ENCODE data around the gene VWF.

The VWF gene

DNA sequence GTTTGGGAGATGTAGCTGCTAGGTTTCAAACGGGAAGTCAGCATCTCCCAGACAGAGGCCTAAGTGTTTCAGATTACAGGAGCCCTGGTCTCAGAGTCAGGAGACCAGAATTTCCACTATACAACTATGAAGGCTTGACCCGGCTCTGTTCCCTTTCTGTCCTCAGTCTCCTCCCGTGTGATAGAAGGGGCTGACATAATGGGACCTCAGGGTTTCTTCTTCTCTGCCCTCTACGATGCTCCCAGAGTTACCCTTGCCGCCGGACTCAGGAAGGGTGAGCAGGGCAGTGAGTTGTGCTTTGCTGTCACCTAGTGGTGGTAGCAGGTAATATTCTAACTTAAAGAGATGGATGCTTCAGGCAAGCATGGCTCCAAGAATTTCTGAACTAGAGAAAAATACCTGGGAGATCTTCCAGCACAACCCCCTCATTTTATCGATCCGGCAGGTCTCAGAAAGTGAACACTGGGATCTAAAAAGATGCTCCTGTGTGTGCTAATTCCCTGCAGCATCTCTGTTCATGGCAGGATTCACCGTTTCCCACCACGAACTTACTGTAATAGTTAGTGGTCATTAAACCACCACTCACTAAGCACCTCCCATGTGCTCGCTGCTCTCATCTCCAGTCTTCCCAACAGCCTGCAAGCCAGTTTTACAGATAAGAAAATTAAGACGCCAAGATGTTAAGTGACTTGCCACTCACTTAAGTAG lies 84.4 kb downstream of the VWF start:
- no peaks in the 10 kb centered on the region; the same call in 1 of the 2 replicates for H3K27me3 ChIP-seq (replicated peaks; ENCODE audit: insufficient read depth, low read length)
- H3K4me1 ChIP-seq (ENCODE audit: low read length), result peaks cover 6% of the 10 kb centered on the region
- H3K9me3 ChIP-seq (replicated peaks; ENCODE audit: insufficient read depth, low read length), result no peaks in the 10 kb centered on the region
- H3F3A ChIP-seq (ENCODE audit: insufficient read depth, low read length), result peaks cover 4% of the 10 kb centered on the region; the same call in 1 of the 2 replicates
- H3K4me3 ChIP-seq (ENCODE audit: low read length), result peak overlapping the region; percentile 26
- H3K79me2 ChIP-seq (ENCODE audit: low read length), result no peaks in the 10 kb centered on the region
- H4K20me1 ChIP-seq (ENCODE audit: insufficient read depth, low read length), result no peaks in the 10 kb centered on the region
- H3K36me3 ChIP-seq (replicated peaks; ENCODE audit: insufficient read depth, low read length), result no peaks in the 10 kb centered on the region
- H3K9me2 ChIP-seq (replicated peaks; ENCODE audit: insufficient read depth, low read length), result no peaks in the 10 kb centered on the region
- H3K27ac ChIP-seq (ENCODE audit: low read length), result no peak overlapping the region
- H2AFZ ChIP-seq (ENCODE audit: low read length), result peak overlapping the region; percentile 74
- peak overlapping the region; percentile 66 for H3K4me2 ChIP-seq (ENCODE audit: low read depth, low read length)
- H3K9ac ChIP-seq (ENCODE audit: low read length), result no peak overlapping the region
- peak; percentile 64 for DNase-seq
- TF ChIP-seq, protein P1, sequence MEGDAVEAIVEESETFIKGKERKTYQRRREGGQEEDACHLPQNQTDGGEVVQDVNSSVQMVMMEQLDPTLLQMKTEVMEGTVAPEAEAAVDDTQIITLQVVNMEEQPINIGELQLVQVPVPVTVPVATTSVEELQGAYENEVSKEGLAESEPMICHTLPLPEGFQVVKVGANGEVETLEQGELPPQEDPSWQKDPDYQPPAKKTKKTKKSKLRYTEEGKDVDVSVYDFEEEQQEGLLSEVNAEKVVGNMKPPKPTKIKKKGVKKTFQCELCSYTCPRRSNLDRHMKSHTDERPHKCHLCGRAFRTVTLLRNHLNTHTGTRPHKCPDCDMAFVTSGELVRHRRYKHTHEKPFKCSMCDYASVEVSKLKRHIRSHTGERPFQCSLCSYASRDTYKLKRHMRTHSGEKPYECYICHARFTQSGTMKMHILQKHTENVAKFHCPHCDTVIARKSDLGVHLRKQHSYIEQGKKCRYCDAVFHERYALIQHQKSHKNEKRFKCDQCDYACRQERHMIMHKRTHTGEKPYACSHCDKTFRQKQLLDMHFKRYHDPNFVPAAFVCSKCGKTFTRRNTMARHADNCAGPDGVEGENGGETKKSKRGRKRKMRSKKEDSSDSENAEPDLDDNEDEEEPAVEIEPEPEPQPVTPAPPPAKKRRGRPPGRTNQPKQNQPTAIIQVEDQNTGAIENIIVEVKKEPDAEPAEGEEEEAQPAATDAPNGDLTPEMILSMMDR (IDR thresholded peaks at IDR 0.05; ENCODE audit: low read length), result peak; percentile 88
- TF ChIP-seq EZH2phosphoT487 (IDR thresholded peaks at IDR 0.05; ENCODE audit: low read length) (no peak), EZH2 (optimal IDR thresholded peaks at IDR 0.05; ENCODE audit: low read depth, low read length) (no peak)

DNA sequence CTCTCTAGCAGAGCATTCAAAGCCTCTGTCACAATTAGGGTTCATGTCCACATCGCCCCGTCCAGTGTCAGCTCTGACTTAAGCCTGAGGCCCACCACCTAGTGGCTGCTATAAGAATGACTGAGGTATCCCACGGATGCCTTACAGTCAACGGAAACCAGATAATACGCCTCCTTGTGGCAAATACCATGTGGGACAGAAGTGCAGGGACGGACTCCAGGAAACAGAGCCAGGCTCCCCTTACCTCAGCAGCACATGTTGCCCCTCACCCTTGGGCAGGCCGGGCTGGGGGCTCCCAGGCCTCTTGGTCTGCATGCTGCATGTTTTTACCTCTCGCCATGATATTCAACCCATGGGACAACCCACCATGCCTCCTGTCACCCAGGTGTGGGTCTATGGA lies 86.3 kb downstream of the VWF start:
- Histone ChIP-seq H3K4me3 (ENCODE audit: low read length) (no peak overlapping the region), H3K9me3 (replicated peaks; ENCODE audit: insufficient read depth, low read length) (no peaks in the 10 kb centered on the region), H3K27me3 (replicated peaks; ENCODE audit: insufficient read depth, low read length) (no peaks in the 10 kb centered on the region; the same call in 1 of the 2 replicates), H3K4me2 (ENCODE audit: low read depth, low read length) (no peak overlapping the region), H3F3A (ENCODE audit: insufficient read depth, low read length) (peaks cover 4% of the 10 kb centered on the region; the same call in 1 of the 2 replicates), H4K20me1 (ENCODE audit: insufficient read depth, low read length) (no peaks in the 10 kb centered on the region), H3K79me2 (ENCODE audit: low read length) (no peaks in the 10 kb centered on the region), H3K27ac (ENCODE audit: low read length) (no peak overlapping the region), H3K4me1 (ENCODE audit: low read length) (peaks cover 6% of the 10 kb centered on the region), H2AFZ (ENCODE audit: low read length) (peak overlapping the region; percentile 5; the same call in 1 of the 2 replicates), H3K9me2 (replicated peaks; ENCODE audit: insufficient read depth, low read length) (no peaks in the 10 kb centered on the region), H3K9ac (ENCODE audit: low read length) (no peak overlapping the region), H3K36me3 (replicated peaks; ENCODE audit: insufficient read depth, low read length) (no peaks in the 10 kb centered on the region)
- TF ChIP-seq EZH2phosphoT487 (IDR thresholded peaks at IDR 0.05; ENCODE audit: low read length) (no peak), EZH2 (optimal IDR thresholded peaks at IDR 0.05; ENCODE audit: low read depth, low read length) (no peak)
- TF ChIP-seq, protein P1 (IDR thresholded peaks at IDR 0.05; ENCODE audit: low read length), result peak; percentile 98
- peak; percentile 85 for DNase-seq

DNA sequence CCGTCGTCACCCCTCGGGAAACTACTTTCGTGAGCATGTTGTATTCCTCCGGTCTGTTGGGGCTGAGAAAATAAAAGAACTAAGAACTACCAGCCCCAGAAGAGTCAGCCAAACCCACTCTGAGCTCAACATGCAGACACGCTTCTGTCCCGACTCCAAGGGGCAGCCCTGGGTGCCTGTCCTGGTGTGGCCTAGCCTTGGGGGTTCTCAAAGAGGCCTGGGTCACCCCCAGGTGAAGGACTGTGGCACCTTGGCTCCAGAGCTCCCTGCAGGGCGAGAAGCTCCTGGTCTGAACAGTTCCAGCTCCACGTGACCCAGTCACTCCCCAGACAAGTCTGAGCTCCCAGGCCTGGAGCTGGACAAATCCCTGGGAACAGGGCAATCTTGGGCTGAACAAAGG lies 87.0 kb downstream of the VWF start:
- Histone ChIP-seq H3K9ac (ENCODE audit: low read length) (no peak overlapping the region), H3K4me3 (ENCODE audit: low read length) (no peak overlapping the region), H3K4me2 (ENCODE audit: low read depth, low read length) (no peak overlapping the region), H3F3A (ENCODE audit: insufficient read depth, low read length) (peaks cover 4% of the 10 kb centered on the region; the same call in 1 of the 2 replicates), H3K27me3 (replicated peaks; ENCODE audit: insufficient read depth, low read length) (no peaks in the 10 kb centered on the region), H3K4me1 (ENCODE audit: low read length) (peaks cover 6% of the 10 kb centered on the region), H3K9me3 (replicated peaks; ENCODE audit: insufficient read depth, low read length) (no peaks in the 10 kb centered on the region), H2AFZ (ENCODE audit: low read length) (no peak overlapping the region), H3K36me3 (replicated peaks; ENCODE audit: insufficient read depth, low read length) (no peaks in the 10 kb centered on the region), H3K79me2 (ENCODE audit: low read length) (no peaks in the 10 kb centered on the region), H4K20me1 (ENCODE audit: insufficient read depth, low read length) (no peaks in the 10 kb centered on the region), H3K27ac (ENCODE audit: low read length) (no peak overlapping the region), H3K9me2 (replicated peaks; ENCODE audit: insufficient read depth, low read length) (no peaks in the 10 kb centered on the region)
- TF ChIP-seq, protein P1 (IDR thresholded peaks at IDR 0.05; ENCODE audit: low read length), result no peak
- no peak for TF ChIP-seq EZH2phosphoT487 (IDR thresholded peaks at IDR 0.05; ENCODE audit: low read length)
- TF ChIP-seq EZH2 (optimal IDR thresholded peaks at IDR 0.05; ENCODE audit: low read depth, low read length), result no peak
- DNase-seq, result no peak

Data from MM.1S (cell line).